ENCODE data around the gene RASGEF1C. TPM values are rescaled to one million over a fixed set of nuclear protein-coding genes. Genes with fewer than 3 reads are reported as not detected.

The RASGEF1C gene
- total and polyA plus RNA-seq, 2 experiments from 2014 or later: 0.40 to 0.42 TPM

DNA sequence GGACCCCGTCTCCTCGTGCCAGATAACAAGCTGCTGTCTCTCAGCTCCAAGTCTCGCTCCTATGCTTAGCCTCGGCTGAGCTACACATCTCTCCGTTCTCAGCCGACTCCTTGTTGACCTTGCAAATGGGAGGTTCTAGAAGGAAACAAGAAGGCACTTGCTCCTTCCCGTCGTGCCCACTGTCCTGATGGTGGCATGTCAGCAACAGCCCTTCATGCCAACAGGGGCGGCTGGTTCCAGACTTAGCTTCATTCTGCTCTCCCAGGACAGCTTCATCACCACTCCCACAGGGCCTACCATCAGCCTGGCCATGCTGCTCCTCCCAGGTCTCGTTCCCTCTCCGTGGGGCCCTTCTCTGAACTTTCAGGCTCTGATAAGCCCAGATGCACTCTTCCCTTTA, 13.0 kb upstream of the RASGEF1C start (continued):
- TF ChIP-seq, protein P1, sequence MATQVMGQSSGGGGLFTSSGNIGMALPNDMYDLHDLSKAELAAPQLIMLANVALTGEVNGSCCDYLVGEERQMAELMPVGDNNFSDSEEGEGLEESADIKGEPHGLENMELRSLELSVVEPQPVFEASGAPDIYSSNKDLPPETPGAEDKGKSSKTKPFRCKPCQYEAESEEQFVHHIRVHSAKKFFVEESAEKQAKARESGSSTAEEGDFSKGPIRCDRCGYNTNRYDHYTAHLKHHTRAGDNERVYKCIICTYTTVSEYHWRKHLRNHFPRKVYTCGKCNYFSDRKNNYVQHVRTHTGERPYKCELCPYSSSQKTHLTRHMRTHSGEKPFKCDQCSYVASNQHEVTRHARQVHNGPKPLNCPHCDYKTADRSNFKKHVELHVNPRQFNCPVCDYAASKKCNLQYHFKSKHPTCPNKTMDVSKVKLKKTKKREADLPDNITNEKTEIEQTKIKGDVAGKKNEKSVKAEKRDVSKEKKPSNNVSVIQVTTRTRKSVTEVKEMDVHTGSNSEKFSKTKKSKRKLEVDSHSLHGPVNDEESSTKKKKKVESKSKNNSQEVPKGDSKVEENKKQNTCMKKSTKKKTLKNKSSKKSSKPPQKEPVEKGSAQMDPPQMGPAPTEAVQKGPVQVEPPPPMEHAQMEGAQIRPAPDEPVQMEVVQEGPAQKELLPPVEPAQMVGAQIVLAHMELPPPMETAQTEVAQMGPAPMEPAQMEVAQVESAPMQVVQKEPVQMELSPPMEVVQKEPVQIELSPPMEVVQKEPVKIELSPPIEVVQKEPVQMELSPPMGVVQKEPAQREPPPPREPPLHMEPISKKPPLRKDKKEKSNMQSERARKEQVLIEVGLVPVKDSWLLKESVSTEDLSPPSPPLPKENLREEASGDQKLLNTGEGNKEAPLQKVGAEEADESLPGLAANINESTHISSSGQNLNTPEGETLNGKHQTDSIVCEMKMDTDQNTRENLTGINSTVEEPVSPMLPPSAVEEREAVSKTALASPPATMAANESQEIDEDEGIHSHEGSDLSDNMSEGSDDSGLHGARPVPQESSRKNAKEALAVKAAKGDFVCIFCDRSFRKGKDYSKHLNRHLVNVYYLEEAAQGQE (IDR thresholded peaks at IDR 0.05; ENCODE audit: unreplicated experiment): no peak
- TF ChIP-seq NANOG (IDR thresholded peaks at IDR 0.05; ENCODE audit: borderline replicate concordance) (no peak), CREB1 (CRISPR knock-in tag; IDR thresholded peaks at IDR 0.05; ENCODE audit: low read depth) (no peak), EZH2 (IDR thresholded peaks at IDR 0.05; ENCODE audit: low read depth, unreplicated experiment) (no peak), EZH2phosphoT487 (IDR thresholded peaks at IDR 0.05; ENCODE audit: unreplicated experiment) (no peak), ETS1 (IDR thresholded peaks at IDR 0.05) (no peak), ZNF331 (CRISPR knock-in tag; IDR thresholded peaks at IDR 0.05; ENCODE audit: low read depth) (no peak)

DNA sequence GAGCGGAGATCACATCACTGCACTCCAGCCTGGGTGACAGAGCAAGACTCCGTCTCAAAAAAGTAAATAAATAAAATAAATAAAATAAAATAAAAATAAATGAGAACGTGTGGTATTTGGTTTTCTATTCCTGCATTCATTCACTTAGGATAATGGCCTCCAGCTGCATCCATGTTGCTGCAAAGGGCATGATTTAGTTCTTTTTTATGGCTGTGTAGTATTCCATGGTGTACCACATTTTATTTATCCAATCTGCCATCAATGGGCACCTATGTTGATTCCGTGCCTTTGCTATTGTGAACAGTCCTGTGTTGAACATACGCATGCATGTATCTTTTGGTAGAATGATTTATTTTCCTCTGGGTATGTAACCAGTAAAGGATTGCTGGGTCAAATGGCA, 8.8 kb upstream of the RASGEF1C start:
- Histone ChIP-seq H3K27ac (ENCODE audit: low read depth) (no peak overlapping the region), H4K20me1 (replicated peaks; ENCODE audit: insufficient read depth) (no peaks in the 10 kb centered on the region), H3F3A (replicated peaks; ENCODE audit: low read depth) (no peaks in the 10 kb centered on the region), H3K79me2 (replicated peaks; ENCODE audit: insufficient read depth) (no peaks in the 10 kb centered on the region), H2AFZ (no peak overlapping the region), H3K4me3 (no peak overlapping the region), H3K4me1 (ENCODE audit: insufficient read depth) (no peaks in the 10 kb centered on the region), H3K27me3 (ENCODE audit: insufficient read depth) (no peaks in the 10 kb centered on the region), H3K9me2 (ENCODE audit: insufficient read depth) (no peaks in the 10 kb centered on the region), H3K36me3 (ENCODE audit: insufficient read depth) (no peaks in the 10 kb centered on the region), H3K4me2 (no peak overlapping the region)
- H3K27ac Mint-ChIP-seq: no peak overlapping the region
- H3K4me3 Mint-ChIP-seq: no peak overlapping the region
- peaks cover 10% of the 10 kb centered on the region for H3K27me3 Mint-ChIP-seq (ENCODE audit: insufficient read depth, low read depth, poor library complexity)
- peaks cover 44% of the 10 kb centered on the region for H3K9me3 Mint-ChIP-seq
- H3K36me3 Mint-ChIP-seq (ENCODE audit: low read depth): peaks cover 21% of the 10 kb centered on the region
- DNase-seq (ENCODE audit: low spot score) (no peak), ATAC-seq (no peak)
- H3K4me1 Mint-ChIP-seq: no peaks in the 10 kb centered on the region
- TF ChIP-seq STAT1 (IDR thresholded peaks at IDR 0.05; ENCODE audit: unreplicated experiment): no peak
- no peak for TF ChIP-seq CREB1 (CRISPR knock-in tag; IDR thresholded peaks at IDR 0.05; ENCODE audit: low read depth)
- TF ChIP-seq ZNF114 (CRISPR knock-in tag; IDR thresholded peaks at IDR 0.05): no peak
- TF ChIP-seq EZH2 (IDR thresholded peaks at IDR 0.05; ENCODE audit: low read depth, unreplicated experiment): no peak
- no peak for TF ChIP-seq CTCF (conservative IDR thresholded peaks at IDR 0.05; ENCODE audit: low read depth in 2 of 2)
- TF ChIP-seq, protein P1 (IDR thresholded peaks at IDR 0.05; ENCODE audit: unreplicated experiment): no peak
- no peak for TF ChIP-seq EZH2phosphoT487 (IDR thresholded peaks at IDR 0.05; ENCODE audit: unreplicated experiment)
- TF ChIP-seq NANOG (IDR thresholded peaks at IDR 0.05; ENCODE audit: borderline replicate concordance): no peak

All from GM23338 (cell line).